Prostate gland (tissue), 2 donors: Measurements from ENCODE around the gene ANAPC4.

Source experiments
- CTCF ChIP-seq, 4 experiments: fragments of 200-600 bp in 2 of 4; fragments of 450-650 bp in 2 of 4; sonication (generic) in 2 of 4; IDR thresholded peaks; 1 replicate in 3 of 4; 2 replicates in 1 of 4; pipeline ENCODE4 v1.5.1; 2016 to 2019; ENCODE audit warnings: antibody characterized with exemption in 4 of 4, mild to moderate bottlenecking in 2 of 4, moderate library complexity in 2 of 4
- POLR2AphosphoS5 ChIP-seq: sonication (generic); formaldehyde crosslinking; IDR thresholded peaks from one replicate; pipeline ENCODE4 v1.6.1; 2017; ENCODE audit warnings: antibody characterized with exemption

- no peak for TF ChIP-seq CTCF (IDR thresholded peaks at IDR 0.05)
- TF ChIP-seq POLR2AphosphoS5, result no peak
Observed at GRCh38 chr4:25442863-25443307, 65.8 kb downstream of the ANAPC4 start.
